Panc1 (cell line): ENCODE measurements around the gene LTB4R. TPM values are rescaled to one million over a fixed set of nuclear protein-coding genes. Genes with fewer than 3 reads are reported as not detected.
A peak's percentile ranks its signal among the peaks of the same experiment; 100 is the strongest.

Experiments
- ATAC-seq: fragments of 200-7000 bp; cut with Tn5 transposase; 2 replicates; pipeline ENCODE4 v1.9.1; 2020; ENCODE audit warnings: mild to moderate bottlenecking, moderate library complexity
- BruUV-seq: library from RNA; stranded (reverse); fragments of 400-500 nt; replicated peaks from 2 replicates; lab custom pipeline; 2021; lab: Mats Ljungman, UMichigan
- CTCF ChIA-PET: fragments of 300-600 bp; sonication (Branson Sonifier 250); formaldehyde crosslinking; loops from one replicate; lab custom pipeline; 2022; ENCODE audit warnings: antibody characterized with exemption; lab: Charles Lee
- POLR2A ChIA-PET: fragments of 300-600 bp; sonication (Branson Sonifier 250); formaldehyde crosslinking; loops from one replicate; lab custom pipeline; 2022; ENCODE audit warnings: antibody characterized with exemption; lab: Charles Lee
- DNase-seq: peaks from one replicate; pipeline ENCODE4 v3.0.0-alpha.2; 2010; ENCODE audit warnings: low read depth, low spot score
- H3K27ac ChIP-seq: 2 replicates; pipeline ENCODE4 v1.5.1; 2011; ENCODE audit warnings: mild to moderate bottlenecking, low read length, inconsistent platforms
- H3K27me3 ChIP-seq: fragments of 200-500 bp; sonication (Bioruptor generic); 2 replicates; pipeline ENCODE4 v1.6.0; 2014; ENCODE audit warnings: low read length, inconsistent platforms; ENCODE audit not compliant: control insufficient read depth, insufficient read depth
- H3K36me3 ChIP-seq: fragments of 200-500 bp; sonication (Bioruptor generic); 2 replicates; pipeline ENCODE4 v1.5.1; 2014; ENCODE audit warnings: inconsistent platforms, mild to moderate bottlenecking, low read length, moderate library complexity; ENCODE audit not compliant: control insufficient read depth, insufficient read depth
- H3K4me1 ChIP-seq: 2 replicates; pipeline ENCODE4 v1.5.1; 2011; ENCODE audit warnings: inconsistent platforms, mild to moderate bottlenecking, low read length, moderate library complexity; ENCODE audit not compliant: control insufficient read depth, insufficient read depth
- H3K4me3 ChIP-seq, 2 experiments: 2 replicates each; pipeline ENCODE4 v1.5.1; 2011 to 2012; ENCODE audit warnings: low read depth in 2 of 2, low read length in 2 of 2, mild to moderate bottlenecking in 2 of 2, inconsistent platforms in 1 of 2, moderate library complexity in 1 of 2
- H3K9me3 ChIP-seq: fragments of 200-500 bp; sonication (Bioruptor generic); 2 replicates; pipeline ENCODE4 v1.5.1; 2014; ENCODE audit warnings: low read depth, mild to moderate bottlenecking, inconsistent platforms, low read length, moderate library complexity; ENCODE audit not compliant: control insufficient read depth, insufficient read depth
- CTCF ChIP-seq: fragments of 450-650 bp; IDR thresholded peaks from 2 replicates; pipeline ENCODE4 v1.5.1; 2017; ENCODE audit warnings: mild to moderate bottlenecking
- POLR2AphosphoS5 ChIP-seq: IDR thresholded peaks from 2 replicates; pipeline ENCODE4 v1.6.1; 2012; ENCODE audit warnings: mild to moderate bottlenecking, low read depth, low read length, moderate library complexity
- REST ChIP-seq, 2 experiments: IDR thresholded peaks; 2 replicates each; pipeline ENCODE4 v1.6.1; 2011 to 2012; ENCODE audit warnings: low read depth in 2 of 2, control low read depth in 1 of 2, low read length in 1 of 2, mild to moderate bottlenecking in 1 of 2, moderate library complexity in 1 of 2; ENCODE audit not compliant: insufficient read depth in 1 of 2
- SIN3A ChIP-seq: IDR thresholded peaks from 2 replicates; pipeline ENCODE4 v1.6.1; 2012; ENCODE audit warnings: low read depth, mild to moderate bottlenecking, low read length, moderate library complexity, borderline replicate concordance; ENCODE audit not compliant: insufficient read depth
- TCF7L2 ChIP-seq: IDR thresholded peaks from 2 replicates; pipeline ENCODE4 v1.6.1; 2011; ENCODE audit warnings: mild to moderate bottlenecking, low read depth, low read length, inconsistent platforms
- in situ Hi-C: cut with HindIII; loops from 2 replicates; pipeline ENCODE4 v1.10.0; 2016; ENCODE audit warnings: low sequenced_read_pairs, low pct_unique_long_range_greater_than_20kb
- intact Hi-C: fragments of 100-400 bp; cut with micrococcal nuclease; formaldehyde crosslinking; loops from one replicate; pipeline ENCODE4 v1.10.0; 2022; ENCODE audit not compliant: unreplicated experiment
- total RNA-seq: library from RNA; stranded (reverse); gene quantifications from one replicate; pipeline ENCODE4 v1.2.1, GENCODE V29; 2021; ENCODE audit not compliant: unreplicated experiment

The LTB4R gene
- total RNA-seq, 1 experiment from 2014 or later, result 4.8 TPM

GRCh38 chr14:24269368-24269767, 41.9 kb upstream of the LTB4R start:
- DNase-seq, result no peak
- in situ Hi-C loops (no loop called here), intact Hi-C loops (no loop called here)
- Histone ChIP-seq H3K36me3 (no peaks in the 10 kb centered on the region), H3K9me3 (no peaks in the 10 kb centered on the region), H3K27me3 (no peaks in the 10 kb centered on the region), H3K27ac (no peak overlapping the region), H3K4me3 (no peak overlapping the region), H3K4me1 (peaks cover 3% of the 10 kb centered on the region; the same call in 1 of the 2 replicates)
- CTCF ChIA-PET, result no interaction called here
- no TSS peak for BruUV-seq
- TF ChIP-seq CTCF (no peak), SIN3A (no peak), POLR2AphosphoS5 (no peak), TCF7L2 (no peak), REST (IDR thresholded peaks at IDR 0.05; ENCODE audit: insufficient read depth in 1 of 2, low read depth in 2 of 2, low read length in 1 of 2) (no peak)
- POLR2A ChIA-PET, result no interaction called here
- ATAC-seq, result no peak

GRCh38 chr14:24269910-24270536, 41.3 kb upstream of the LTB4R start:
- Histone ChIP-seq H3K36me3 (no peaks in the 10 kb centered on the region), H3K4me1 (peaks cover 3% of the 10 kb centered on the region; the same call in 1 of the 2 replicates), H3K27ac (no peak overlapping the region), H3K9me3 (no peaks in the 10 kb centered on the region), H3K4me3 (no peak overlapping the region), H3K27me3 (no peaks in the 10 kb centered on the region)
- CTCF ChIA-PET, result interaction anchor here (1.4 kb wide), 1 partner anchor 37 kb away, joined by 4 read pairs; no protein-coding TSS in a partner anchor
- intact Hi-C loops (no loop called here), in situ Hi-C loops (no loop called here)
- BruUV-seq, result TSS peak; percentile 82
- POLR2A ChIA-PET, result no interaction called here
- no peak for TF ChIP-seq POLR2AphosphoS5
- TF ChIP-seq TCF7L2, result no peak
- no peak for TF ChIP-seq REST (IDR thresholded peaks at IDR 0.05; ENCODE audit: insufficient read depth in 1 of 2, low read depth in 2 of 2, low read length in 1 of 2)
- no peak for TF ChIP-seq CTCF
- no peak for TF ChIP-seq SIN3A
- no peak for ATAC-seq
- DNase-seq, result no peak
